ENCODE measurements around the gene DPM3.

The DPM3 gene

DNA sequence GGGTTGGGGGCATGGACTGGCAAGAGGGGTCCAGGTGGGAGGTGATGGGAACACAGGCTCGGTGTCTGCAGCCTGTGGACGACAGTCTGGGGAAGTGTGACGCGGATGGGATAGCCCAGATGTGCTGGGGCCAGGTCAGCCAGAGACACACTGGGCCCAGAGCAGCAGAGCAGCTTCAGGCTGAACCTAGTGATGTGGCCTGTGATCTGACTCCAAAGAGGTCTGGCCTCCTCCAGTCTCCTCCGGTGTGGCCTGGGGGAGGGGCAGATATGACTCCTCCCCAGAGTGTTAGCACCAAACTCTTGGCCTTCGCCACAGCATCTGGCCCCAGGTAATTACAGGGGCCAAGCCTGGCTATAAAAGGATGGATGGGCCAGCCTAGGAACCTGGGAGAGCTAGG lies 48.2 kb downstream of the DPM3 start:
- FAIRE-seq: no peak

DNA sequence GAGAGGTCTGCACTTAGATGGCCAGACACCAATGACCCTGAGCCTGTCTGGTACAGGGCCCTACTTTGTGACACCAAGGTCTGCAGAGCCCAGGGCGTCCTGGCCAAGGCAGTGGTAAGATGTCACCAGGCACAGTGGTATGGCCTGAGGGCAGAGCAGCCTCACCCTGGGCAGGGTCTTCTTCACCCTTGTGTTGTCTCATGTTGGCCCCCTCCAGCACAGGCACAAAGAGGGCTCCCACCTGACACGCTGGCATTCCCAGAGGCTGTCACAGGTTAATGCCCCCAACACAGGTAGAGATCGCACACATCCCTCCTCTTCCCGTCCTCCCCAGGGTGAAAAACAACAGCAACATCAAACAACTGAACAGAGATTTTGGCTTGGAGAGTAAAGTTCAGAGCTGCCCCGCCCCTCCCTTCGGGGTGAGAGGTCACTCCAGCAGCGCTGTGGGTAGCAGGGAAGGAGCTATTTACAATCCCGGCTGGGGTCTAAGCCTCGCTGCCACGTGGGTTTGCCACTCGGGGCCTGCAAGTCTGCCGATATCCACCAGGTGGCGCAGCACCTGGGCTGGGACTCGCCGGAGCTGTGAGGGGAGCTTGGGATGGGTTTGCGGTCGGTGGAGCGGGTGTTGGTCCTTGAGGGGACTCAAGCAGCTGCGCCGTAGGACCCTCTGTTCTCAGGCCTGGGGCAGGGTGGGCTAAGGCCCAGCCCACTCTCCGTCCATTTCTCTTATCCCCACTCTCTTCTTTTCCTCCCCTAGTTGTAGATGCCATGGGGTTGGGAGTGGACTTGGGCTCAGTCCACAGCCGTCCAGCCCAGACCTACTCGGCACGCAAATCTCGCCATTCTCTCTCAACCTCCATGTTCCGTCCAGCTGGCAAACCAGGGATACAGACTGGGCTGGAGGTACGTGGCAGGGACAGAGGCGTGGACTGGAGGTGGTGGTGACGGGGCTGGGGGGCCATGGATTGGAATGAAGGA lies 49.0 kb downstream of the DPM3 start:
- no peak for FAIRE-seq
